Measurements from ENCODE around the gene FOSL2. TPM values are rescaled to one million over a fixed set of nuclear protein-coding genes. Genes with fewer than 3 reads are reported as not detected.

Gene FOSL2
- total RNA-seq, 1 experiment from 2014 or later: 34.2 TPM

- H4K20me1 ChIP-seq (ENCODE audit: low read length): peaks cover 19% of the 10 kb centered on the region
- no peaks in the 10 kb centered on the region for H3K9me2 ChIP-seq (replicated peaks; ENCODE audit: low read length)
- H3K27ac ChIP-seq (ENCODE audit: low read length): no peak overlapping the region
- H3K4me3 ChIP-seq (ENCODE audit: low read length): no peak overlapping the region
- BruUV-seq (replicated peaks): no TSS peak
- ChIA-PET POLR2A (ENCODE audit: unreplicated experiment) (no interaction called here), CTCF (no interaction called here)
- no peaks in the 10 kb centered on the region for H3K4me1 ChIP-seq (ENCODE audit: insufficient read depth, low read length)
- H3K4me2 ChIP-seq (ENCODE audit: low read length): no peak overlapping the region
- H3F3A ChIP-seq (ENCODE audit: low read length, unreplicated experiment): no peaks in the 10 kb centered on the region
- TF ChIP-seq EZH2phosphoT487 (IDR thresholded peaks at IDR 0.05; ENCODE audit: borderline replicate concordance, low read length): no peak
- no peak for TF ChIP-seq CTCF (conservative IDR thresholded peaks at IDR 0.05; ENCODE audit: low read depth, low read length)
- no peak for TF ChIP-seq EZH2 (IDR thresholded peaks at IDR 0.05; ENCODE audit: low read length, unreplicated experiment)
- H3K27me3 ChIP-seq (ENCODE audit: low read length): no peaks in the 10 kb centered on the region
- no peak for ATAC-seq
- H3K36me3 ChIP-seq (ENCODE audit: low read depth, low read length): peaks cover 77% of the 10 kb centered on the region
- DNase-seq: no peak
- intact Hi-C loops (cut with micrococcal nuclease): no loop called here
- H3K9me3 ChIP-seq (ENCODE audit: low read length): no peaks in the 10 kb centered on the region
- peaks cover 28% of the 10 kb centered on the region for H3K79me2 ChIP-seq (ENCODE audit: low read length)
- H2AFZ ChIP-seq (ENCODE audit: low read length): no peak overlapping the region
- no peak overlapping the region for H3K9ac ChIP-seq (ENCODE audit: low read length)
These were observed 14.7 kb downstream of the FOSL2 start for GRCh38 chr2:28407131-28407975.

- H3K9me2 ChIP-seq (replicated peaks; ENCODE audit: low read length): no peaks in the 10 kb centered on the region
- H3K9ac ChIP-seq (ENCODE audit: low read length): no peak overlapping the region
- no peaks in the 10 kb centered on the region for H3K9me3 ChIP-seq (ENCODE audit: low read length)
- ATAC-seq (no peak), DNase-seq (no peak)
- H3K4me3 ChIP-seq (ENCODE audit: low read length): no peak overlapping the region
- ChIA-PET CTCF (no interaction called here), POLR2A (ENCODE audit: unreplicated experiment) (no interaction called here)
- H3K4me2 ChIP-seq (ENCODE audit: low read length): no peak overlapping the region
- H3F3A ChIP-seq (ENCODE audit: low read length, unreplicated experiment): no peaks in the 10 kb centered on the region
- no peak for TF ChIP-seq EZH2 (IDR thresholded peaks at IDR 0.05; ENCODE audit: low read length, unreplicated experiment)
- TF ChIP-seq EZH2phosphoT487 (IDR thresholded peaks at IDR 0.05; ENCODE audit: borderline replicate concordance, low read length): no peak
- TF ChIP-seq CTCF (conservative IDR thresholded peaks at IDR 0.05; ENCODE audit: low read depth, low read length): no peak
- no peak overlapping the region for H3K27ac ChIP-seq (ENCODE audit: low read length)
- H4K20me1 ChIP-seq (ENCODE audit: low read length): peaks cover 11% of the 10 kb centered on the region; the same call in 1 of the 2 replicates
- BruUV-seq (replicated peaks): no TSS peak
- no peaks in the 10 kb centered on the region for H3K27me3 ChIP-seq (ENCODE audit: low read length)
- H2AFZ ChIP-seq (ENCODE audit: low read length): no peak overlapping the region
- intact Hi-C loops (cut with micrococcal nuclease): no loop called here
- H3K36me3 ChIP-seq (ENCODE audit: low read depth, low read length): peaks cover 81% of the 10 kb centered on the region
- H3K79me2 ChIP-seq (ENCODE audit: low read length): peaks cover 21% of the 10 kb centered on the region
- H3K4me1 ChIP-seq (ENCODE audit: insufficient read depth, low read length): no peaks in the 10 kb centered on the region
These were observed 15.5 kb downstream of the FOSL2 start for GRCh38 chr2:28407976-28408690.

Measured in PC-3 (cell line).